HG03045 (cell line): ENCODE results near the gene TDRD9.

ENCODE experiments used
- ATAC-seq: cut with Tn5 transposase; IDR thresholded peaks from one replicate; pipeline ENCODE4 v1.9.1; 2021; ENCODE audit warnings: mild to moderate bottlenecking, moderate library complexity; ENCODE audit not compliant: unreplicated experiment

Gene TDRD9

DNA sequence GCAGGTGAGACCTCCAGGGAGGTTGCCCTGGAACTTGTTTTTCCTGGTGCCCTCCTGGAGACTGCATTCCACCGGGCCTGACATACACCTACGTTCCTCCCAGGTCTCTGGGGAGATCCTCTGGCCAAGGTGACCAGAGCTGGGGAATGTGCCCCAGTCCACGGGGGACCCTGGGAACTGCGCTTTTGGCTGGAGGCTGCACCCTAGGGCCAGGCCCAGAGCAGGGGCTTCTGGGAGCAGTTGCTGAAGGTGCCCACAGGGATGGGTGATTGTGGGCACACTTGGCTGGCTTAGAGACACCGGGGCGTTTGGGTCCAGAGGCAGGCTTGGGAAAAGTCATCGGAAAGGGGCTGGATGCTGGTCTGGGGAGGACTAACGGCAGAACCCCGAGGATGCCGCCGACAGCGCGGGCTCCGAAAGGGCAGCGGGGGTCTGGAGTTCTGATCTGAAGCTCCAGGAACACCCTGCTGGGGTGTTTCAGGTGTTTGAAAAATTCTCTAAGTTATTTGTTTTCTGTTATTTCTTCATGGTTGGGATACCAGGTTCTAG, 36.5 kb upstream of the TDRD9 start:
- ATAC-seq, result no peak

- no peak for ATAC-seq
These were observed 36.0 kb upstream of the TDRD9 start for GRCh38 chr14:103892247-103892646.

DNA sequence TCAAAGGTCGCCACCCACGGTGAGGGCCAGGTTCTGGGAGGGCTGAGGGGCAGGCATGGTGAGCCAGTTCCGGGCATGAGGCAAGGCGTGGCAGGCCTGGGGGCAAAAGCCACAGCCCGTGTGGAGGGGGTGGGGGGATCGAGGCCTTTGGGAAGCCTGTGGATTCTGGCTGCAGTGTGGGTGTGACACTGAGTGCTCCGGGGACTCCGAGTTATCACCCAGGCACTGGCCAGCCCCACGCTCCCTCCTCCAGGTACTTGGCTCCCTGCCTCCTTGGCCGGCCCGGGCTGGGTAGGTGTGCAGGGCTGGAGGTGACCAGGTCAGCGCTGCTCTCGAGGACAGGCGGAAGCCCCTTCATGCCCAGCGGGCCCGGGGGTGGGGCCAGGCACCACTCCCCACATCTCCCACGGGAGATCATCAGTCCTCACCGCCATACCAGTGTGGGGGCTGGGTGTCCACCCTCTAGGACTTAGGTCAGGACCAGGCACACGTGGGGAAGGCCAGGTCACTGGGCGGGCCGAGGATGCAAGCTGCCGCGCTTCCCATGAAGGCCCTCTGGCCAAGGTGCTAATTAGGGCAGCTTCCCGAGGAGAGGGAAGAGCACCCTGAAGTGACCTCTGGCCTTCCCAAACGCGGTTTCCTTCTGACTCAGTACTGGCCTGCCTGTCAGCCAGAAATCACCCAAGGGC, 34.1 kb upstream of the TDRD9 start:
- ATAC-seq, result no peak

DNA sequence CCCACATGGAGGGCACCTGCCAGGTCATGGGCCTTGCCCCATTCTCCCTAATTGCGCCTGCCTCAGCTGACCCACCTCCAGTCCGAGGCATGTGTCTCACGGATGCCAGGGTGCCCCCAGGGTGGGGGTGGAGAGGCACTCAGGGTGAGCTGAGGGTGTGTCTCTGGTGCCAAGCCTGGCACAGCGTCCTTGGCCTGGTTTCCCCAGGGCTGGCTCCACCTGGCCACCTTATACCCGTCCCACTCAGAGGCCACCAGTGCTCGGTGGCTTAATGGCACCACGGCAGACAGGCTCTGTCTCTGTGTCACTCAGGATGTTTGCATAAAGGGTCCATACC, 33.6 kb upstream of the TDRD9 start:
- no peak for ATAC-seq

GRCh38 chr14:103896578-103896977, 31.7 kb upstream of the TDRD9 start:
- ATAC-seq, result no peak

DNA sequence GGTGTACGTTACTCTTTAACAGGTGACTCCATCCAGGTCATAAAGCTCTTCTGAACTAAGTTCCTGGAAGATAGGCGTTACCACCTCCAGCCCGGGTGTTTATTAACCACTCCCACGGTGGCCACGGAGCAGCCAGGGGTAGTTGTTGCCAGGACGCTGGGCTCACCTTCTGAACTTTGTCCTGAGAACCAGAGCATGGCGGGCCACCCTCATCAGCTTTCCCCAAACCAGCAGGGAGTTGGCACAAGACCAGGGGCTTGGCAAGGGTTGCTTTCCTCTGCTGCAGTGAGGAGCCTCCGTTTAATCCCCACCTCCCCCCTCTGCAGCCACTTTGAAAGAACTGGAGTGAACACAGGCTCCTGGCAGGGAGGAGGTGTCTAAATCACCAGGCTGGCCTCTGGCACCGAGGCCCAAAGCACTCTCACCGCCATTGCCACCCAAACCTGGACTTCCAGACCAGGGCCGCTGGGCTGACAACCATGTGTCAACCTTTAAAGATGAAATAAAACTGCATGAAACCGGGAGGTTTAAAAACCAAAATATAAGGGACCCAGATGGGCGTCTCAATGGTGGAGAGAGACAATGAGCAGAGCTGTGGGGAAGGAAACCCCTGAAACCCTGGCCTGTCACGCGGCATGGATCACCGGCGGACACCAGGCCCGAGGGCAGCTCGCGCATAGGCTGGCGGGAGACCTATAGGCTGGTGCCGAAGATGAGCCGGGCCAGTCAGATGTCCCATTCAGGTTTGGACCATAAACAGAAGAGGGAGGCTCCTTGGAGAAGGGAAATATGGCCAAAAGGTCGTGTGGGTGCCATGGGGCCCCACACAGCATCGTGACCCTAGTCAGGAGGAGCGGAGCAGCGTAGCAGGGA, 30.9 kb upstream of the TDRD9 start:
- no peak for ATAC-seq

- ATAC-seq, result no peak
These were observed 30.1 kb upstream of the TDRD9 start for GRCh38 chr14:103898204-103898603.

- no peak for ATAC-seq
These were observed 29.5 kb upstream of the TDRD9 start for GRCh38 chr14:103898711-103899110.

GRCh38 chr14:103899316-103899715, 28.9 kb upstream of the TDRD9 start:
- ATAC-seq, result no peak

- no peak for ATAC-seq
These were observed 28.4 kb upstream of the TDRD9 start for GRCh38 chr14:103899833-103900232.

DNA sequence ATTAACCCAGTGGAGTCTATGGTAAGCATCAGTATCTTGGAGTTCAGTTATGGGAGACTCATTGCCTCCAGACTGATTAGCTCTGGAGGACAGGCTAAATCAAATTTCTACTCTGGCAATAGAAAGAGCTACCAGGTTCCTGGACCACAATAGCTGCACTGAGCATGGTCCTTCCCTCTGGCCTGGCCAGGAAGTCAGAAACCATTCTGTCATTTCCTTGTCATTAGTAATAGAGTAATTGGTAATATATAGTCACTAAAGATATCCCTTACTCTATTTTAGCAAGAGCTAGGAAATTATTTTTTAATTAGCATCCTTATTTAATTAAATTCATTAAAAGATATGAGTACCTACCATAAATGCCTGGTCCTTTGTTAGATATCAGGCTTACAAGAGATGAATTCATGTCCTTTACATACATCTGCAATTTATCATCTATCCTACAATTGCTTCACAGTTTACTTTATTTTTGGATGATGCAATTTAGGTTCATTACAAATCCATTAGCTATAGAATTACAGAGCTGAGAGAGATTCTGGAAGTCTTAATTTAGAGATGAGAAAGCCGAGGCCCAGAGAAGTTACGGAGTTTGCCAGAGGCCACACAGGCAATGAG, 23.7 kb upstream of the TDRD9 start:
- no peak for ATAC-seq

- no peak for ATAC-seq
These were observed 22.3 kb upstream of the TDRD9 start for GRCh38 chr14:103905842-103906456.

DNA sequence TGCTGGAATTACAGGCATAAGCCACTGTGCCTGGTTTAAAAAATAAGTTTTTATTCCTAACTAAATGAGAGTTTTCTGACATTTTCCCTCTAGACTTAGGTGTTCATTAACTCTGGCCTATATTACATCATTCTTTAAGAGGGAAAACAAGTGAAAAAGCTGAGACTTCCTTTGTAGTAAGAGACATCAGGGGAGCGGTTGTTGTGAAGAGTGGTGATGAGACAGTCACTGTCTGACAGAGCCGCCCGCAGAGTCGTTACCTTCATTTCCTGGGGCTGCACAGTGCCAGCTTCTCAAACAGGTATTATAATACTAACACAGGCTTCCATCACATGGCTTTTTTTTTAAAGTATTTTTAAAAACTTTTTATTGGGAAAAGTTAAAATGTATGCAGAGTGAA, 19.7 kb upstream of the TDRD9 start:
- ATAC-seq, result no peak

GRCh38 chr14:103909531-103910261, 18.6 kb upstream of the TDRD9 start:
- no peak for ATAC-seq

DNA sequence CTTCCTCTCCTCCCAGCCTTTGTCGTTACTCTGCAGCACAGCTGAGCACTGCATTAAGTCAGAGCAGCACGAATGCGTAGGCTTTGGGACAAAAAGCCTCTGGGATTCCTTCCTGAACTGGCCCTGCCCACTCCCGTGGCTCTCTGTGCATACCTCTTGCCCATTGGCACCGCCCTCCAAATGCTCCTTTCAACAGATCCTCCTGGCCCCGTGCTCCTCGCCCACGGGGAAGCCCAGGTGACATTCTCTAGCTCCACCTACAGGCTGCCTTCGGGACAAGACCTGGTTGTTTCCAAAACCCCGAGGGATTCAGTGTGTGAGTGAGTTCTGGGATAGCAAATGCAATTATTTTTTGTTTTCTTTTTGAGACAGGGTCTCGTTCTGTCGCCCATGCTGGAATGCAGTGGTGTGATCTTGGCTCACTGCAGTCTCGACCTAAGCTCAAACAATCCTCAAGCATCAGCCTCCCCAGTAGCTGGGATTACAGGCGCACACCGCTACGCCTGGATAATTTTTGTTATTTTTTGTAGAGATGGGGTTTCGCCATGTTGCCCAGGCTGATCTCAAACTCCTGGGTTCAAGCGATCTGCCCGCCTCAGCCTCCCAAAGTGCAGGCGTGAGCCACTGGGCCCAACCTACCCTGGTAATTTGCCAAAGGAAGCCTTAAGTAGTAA, 17.9 kb upstream of the TDRD9 start:
- ATAC-seq, result no peak

DNA sequence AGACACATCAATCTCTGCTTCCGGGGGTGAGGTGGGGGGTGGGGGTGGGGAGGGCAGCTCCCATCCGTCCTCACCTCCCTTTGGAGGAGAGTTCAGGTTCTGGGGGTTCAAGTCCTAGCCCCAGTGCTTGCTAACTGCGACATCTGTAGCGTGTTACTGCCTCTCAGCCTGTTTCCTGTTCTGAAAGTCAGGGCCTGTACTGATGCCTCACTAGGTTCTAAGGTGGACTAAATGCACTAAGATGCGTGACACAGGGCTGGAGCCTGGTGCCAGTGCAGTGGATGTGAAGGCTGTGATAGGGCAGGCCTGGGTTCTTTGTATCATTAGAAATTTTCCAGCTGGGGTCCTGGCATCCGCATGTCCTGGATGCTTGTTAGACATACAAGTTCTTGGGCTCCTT, 17.3 kb upstream of the TDRD9 start:
- no peak for ATAC-seq

- no peak for ATAC-seq
These were observed 12.6 kb upstream of the TDRD9 start for GRCh38 chr14:103915616-103916015.

DNA sequence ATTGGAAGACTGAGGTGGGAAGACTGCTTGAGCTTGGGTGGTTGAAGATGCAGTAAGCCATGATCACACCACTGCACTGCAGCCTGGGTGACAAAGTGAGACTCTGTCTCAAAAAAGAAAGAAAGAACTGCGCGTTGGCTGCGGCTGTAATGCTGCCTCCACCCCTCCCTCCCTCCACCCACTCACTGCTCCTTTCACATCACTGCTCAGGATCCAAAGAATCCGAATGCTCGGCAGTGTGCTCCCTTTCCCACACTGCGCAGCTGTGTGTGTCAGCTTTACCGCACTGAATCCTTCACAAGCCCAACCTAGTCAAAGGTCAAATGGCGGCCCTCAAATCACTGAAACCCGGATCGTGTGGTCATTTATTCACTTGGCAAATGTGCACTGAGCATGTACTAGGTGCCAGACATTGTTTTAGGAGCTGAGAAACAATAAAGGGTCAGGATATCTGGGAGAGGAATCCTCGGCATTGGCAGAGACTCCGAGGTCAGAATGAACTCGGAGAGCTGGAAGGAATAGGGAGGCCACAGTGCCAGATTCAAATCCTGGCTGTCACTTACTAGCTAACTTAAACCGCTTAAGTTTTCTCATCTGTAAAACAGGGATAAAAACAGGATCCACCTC, 11.5 kb upstream of the TDRD9 start:
- ATAC-seq, result no peak

- ATAC-seq, result peak; percentile 97
These were observed 7.0 kb upstream of the TDRD9 start for GRCh38 chr14:103920981-103921854.
